HG02759 (cell line): ENCODE measurements around the gene SYPL2.

Experiments used
- ATAC-seq: cut with Tn5 transposase; IDR thresholded peaks from one replicate; pipeline ENCODE4 v1.9.1; 2021; ENCODE audit warnings: mild to moderate bottlenecking, moderate library complexity; ENCODE audit not compliant: unreplicated experiment

SYPL2 gene

DNA sequence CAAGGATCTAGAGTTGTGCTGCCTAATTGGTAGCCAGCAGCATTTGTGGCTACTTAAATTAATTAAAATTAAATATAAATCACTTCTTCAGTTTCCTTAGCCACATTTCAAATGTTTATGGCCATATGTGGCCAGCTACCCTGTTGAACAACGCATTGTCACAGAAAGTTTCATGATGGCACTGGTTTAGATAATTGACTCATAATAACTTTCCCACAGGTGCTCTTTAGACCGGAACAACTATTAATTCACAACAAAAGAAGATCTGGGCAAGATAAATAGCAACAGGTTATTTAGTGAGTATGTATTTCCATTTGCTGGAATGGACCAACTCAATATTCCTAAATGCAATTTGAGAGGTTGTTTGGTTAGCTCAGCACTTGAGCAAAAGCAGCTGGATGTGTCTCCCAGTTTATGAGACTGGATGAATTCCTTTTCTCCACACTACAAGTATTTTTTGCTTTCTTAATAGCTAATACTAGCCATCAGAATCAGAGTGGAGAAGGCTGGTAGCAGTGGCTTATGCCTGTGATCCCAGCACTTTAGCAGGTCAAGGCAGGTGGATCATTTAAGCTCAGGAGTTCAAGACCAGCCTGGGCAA, 46.9 kb downstream of the SYPL2 start:
- no peak for ATAC-seq

DNA sequence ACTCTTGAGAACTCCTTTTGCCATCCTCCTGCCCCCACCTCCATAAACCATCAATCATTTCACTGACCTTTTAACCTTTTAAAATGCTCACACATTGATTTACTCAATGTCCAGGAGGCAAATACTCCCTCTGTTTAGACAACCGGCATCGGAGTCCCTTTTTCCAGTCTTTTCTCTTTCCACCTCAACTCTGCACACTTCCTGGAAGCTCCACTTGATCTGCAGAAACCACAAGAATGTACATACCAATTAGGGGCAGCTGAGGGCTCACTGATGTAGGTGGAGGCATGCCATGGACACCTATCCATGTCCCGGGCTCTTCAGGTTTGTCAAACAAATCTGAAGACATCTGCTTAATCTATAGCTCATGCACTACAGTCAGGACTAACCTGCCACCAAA, 48.5 kb downstream of the SYPL2 start:
- no peak for ATAC-seq

DNA sequence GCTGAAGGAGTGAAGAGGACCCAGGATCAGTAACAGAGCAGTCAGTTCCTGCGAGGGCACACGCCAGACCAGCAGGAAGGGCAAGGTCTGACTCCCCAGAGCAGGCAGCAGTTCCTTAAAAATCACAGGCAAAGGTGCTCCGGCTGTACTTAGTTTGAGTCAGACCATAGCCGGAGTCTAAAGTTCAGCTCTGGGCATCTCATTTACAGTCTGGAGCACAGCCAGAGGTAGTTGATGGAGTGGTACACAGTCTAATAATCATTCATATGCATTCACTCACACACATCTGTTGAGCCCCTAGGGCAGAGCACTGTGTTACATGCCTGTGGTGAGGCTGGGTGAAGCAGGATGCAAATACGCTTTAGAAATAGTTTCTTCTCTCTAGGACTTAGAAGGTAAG, 50.5 kb downstream of the SYPL2 start:
- no peak for ATAC-seq

DNA sequence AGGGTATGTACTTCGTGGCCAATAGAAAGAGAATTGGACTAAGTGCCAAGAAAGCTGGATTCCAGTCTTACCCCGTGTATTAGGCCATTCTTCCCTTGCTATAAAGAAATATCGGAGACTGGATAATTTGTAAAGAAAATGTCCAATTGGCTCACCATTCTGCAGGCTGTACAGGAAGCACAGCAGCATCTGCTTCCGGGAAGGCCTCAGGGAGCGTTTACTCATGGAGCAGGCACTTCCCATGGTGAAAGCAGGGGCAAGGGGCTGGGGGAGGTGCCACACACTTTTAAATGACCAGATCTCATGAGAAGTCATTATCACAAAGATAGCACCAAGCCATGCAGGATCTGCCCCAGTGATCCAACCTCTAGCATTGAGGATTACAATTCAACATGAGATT, 51.0 kb downstream of the SYPL2 start:
- no peak for ATAC-seq

DNA sequence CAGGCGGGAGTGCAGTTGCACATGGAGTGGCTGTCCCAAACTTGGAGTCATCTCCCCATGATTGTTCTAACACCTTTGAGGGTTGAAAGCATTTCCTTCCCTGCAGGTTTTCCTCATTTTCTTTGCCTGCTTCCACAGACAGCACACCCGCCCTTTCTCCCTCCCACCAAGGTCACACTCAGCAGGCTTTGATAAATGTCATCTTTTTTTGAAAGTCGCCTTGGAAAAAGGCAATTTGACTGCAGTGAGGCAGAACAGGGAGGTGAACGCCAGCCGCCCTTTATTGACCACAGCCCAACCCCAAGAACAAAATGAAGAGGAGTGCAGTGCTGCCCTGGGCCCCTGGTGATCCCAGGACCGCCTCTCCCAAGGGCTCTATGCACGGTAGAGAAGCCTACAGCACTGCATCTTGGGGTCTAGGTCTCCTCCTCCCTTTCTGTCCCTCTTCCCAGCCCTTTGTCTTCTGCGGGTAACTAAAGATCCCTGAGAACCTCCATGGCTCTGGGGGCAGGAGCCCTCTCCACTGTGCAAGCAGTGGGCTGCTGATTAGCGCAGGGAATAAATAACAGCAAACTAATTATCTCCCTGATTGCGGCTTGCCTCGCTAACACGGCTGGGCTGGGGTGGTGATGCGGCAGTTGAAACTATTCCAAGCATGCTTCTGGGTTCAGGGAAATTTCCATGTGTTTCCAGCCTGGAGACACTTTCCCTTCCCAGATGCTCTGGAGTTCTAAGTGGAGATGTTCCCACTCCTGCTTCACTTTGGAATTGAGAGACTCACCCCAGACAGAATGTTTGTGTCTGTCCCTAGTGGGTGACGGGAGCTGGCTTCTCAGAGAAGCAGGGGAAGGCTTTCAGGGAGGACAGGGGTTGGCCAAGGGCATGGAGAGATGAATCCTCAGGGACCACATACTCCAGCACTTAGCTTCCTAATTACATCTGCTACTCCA, 54.9 kb downstream of the SYPL2 start:
- ATAC-seq, result no peak

DNA sequence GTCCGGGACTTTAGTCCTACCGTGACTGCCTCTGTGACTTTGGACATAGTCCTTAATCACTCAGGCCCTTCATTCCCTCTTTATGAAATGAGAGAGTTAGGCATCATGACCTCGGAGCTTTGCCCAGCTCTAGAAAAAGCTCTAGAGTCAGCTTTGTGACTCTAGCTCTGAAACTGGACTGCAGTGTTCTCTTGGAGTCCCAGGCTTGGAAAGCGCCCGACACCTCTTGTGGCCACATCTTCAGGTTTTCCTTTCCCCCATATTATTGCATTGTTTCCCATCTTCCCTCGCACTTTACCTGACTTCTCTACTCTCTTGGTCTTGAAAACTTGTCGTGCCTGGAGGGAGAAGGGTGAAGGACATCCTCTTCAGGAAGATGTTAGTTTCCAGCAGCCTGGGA, 55.7 kb downstream of the SYPL2 start:
- ATAC-seq, result no peak

DNA sequence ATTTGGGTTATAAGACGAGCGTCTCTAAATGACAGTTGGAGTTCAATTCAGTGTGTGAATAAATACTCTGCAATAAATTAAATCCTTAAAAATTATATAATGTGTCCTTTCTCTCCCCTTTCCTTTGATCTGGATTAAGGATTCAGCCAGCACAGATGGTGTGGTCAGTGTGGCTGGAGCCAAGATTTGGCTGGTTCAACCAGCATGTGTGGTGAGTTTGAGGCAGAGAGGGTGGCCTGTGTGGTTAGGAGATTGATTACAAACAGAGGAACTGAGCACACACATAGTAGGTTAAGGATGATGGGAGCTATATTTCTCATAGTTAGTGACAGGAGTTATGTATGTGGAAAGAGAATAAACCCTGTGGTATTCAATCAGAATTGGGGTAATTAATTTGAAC, 57.4 kb downstream of the SYPL2 start:
- no peak for ATAC-seq

DNA sequence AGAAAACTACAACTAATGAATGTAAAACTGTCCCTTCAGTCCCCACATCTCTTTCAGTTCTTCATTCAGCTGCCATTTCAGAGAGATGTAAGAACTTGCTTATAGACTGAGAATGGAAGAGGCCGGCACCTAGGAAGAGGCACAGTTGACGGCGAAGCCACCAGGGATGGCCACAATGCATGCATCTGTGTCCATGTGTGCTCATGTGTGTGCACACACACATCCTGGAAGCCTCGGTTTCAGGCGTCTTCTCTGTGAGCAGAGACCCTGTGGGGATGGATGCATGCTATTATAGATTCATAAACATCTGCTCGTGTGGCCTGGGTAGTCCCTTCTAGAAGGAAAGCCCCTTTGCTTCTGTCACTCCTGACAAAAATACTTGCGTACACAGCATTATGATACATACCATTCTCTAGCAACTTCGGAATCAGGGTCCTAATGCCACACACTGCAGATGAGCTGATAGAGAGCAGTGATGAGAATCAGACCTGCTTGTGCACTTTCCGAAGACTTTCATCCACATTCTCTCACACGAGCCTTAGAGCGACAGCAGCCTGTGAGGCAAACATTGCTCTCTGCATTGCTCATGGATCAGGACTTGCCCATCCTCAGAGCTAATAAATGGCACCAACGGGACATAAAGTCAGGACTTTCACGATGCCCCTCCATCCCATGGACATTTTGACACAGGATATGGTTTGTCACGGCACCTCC, 60.9 kb downstream of the SYPL2 start:
- peak; percentile 84 for ATAC-seq

DNA sequence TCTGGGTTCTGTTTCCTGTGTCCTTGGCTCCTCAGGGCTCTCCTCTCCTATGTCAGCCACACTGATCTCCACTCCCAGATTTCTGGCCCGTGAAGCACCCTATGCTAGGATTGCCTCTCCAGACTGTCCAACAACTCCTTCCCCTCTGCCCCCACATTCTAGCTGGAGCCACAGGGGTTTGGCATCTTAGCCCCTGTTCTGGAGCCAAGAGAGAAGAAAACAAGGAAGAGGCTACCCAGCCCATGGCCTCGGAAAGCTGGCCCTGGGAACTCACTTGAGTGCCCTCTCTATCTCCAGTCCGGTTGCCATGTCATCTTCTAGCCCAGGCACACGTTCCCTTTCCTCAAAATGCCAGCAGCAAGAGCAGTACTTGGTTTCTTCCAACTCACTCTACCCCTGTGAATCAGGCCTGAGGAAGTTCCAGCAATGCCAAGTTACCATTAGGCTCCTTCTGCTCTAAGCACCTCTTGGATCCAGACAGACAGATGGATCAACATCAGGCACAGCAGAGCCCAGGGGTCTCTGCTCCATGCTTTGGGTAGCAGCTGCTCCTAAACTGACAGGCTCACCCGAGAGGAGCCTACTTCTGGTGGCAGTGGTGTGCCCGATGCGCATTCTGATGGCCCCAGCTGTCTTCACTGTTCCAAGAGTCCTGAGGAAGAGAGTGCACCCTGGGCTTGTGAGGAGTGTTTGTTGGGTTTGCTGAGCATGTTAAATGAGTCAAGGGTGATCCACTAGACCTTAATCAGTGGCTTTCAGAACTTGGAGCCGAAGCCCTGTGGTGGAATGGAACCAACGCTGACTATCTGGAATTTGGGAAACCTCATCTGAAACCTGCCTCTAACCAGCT, 61.7 kb downstream of the SYPL2 start:
- no peak for ATAC-seq

DNA sequence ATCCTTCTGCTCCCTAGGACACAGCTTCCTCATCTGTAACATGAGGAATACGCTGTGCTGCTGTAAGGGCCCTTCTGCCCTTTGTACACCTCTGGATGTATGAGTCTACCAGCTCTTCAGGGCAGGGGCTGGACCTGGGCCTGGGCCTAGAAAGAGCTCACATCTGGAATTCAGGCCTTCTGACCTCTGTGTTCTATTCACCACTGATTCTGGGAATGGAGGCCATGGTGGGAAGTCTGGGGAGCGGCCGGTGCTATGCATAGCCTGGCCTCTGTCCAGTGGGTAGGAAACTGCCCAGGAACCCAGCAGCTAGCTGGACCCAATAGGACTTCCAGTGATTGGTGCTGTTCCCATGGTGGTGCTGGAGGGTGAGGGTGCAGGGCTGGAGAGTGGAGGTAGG, 62.4 kb downstream of the SYPL2 start:
- ATAC-seq, result no peak

DNA sequence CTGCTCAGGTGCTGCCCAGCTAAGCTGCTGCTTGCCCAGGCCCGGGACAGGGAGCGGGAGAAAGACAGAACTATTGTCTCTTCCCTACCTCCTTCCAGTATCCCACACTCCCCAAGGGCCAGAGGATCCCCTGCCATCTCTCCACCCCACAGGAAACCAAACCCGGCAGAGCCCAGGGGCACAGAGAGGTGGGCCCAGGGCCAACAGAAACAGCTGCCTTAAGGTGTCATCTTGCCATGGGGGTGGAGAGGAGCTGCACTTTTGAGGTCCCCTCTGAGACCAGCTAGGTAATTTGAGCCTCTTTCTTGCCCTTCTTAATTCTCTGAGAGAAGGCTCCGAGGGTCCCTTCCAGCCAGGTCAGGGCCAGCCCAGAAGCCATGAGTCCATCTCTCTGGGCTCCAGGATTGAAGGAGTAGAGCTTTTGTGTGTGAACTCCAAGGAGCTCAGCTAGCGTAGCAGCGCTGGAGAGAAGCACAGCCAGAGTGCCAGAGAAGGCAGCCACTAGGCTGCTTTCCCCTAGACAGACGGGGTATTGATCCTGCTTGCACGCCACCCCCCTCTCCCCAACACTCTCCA, 63.6 kb downstream of the SYPL2 start:
- no peak for ATAC-seq

DNA sequence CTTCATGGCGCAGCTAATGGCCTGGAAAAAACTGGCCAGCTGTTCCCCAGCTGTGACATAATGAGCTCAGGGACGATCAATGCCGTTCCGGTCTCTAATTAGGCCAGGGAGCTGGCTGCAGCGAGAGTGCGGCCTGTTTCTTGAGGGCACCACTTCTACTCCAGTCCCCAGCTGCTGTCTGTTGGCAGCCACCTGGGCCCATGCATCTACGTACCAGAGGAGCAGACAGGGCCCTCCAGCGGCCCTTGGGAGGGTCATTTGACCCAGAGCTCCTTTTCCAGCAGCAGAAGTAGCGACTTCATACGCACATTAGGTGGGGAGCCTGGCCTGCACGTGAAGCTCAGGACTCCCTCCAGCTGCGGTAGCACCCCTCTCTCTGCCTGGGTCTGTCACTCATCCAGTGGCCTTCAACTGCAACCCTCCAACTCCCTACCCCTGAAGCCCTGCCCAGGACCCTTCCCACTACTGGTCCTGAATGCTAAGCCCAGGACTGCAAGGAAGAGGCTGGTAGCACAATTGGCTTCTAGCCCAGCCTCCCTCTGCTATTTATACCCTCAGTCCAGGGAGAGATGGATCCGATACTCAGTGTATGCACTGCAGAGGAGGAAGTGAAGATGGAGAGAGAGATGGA, 64.2 kb downstream of the SYPL2 start:
- no peak for ATAC-seq

DNA sequence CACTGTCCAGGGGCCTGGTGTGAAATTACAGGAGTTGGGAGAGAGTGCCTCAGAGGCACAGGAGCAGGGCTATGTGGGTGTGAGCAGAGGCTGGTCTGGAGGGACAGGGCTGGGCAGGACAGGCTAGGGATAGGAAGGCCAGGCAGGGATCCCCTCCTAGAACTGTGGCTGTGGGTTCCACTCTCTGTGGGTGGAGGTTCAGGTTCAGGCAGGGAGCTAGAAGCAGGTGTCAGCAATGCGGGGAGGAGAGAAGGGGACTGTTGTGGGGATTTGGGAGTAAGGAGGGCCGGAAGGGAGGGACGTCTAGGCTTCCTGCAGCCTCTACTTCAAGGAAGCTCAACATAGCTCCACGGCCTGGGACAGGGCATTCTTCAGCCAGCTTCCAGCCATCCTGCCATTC, 65.0 kb downstream of the SYPL2 start:
- no peak for ATAC-seq
